Type B pancreatic cell (in vitro differentiated cells): ENCODE results near the gene PEF1. TPM values are rescaled to one million over a fixed set of nuclear protein-coding genes. Genes with fewer than 3 reads are reported as not detected.

Experiments
- DNase-seq: peaks from one replicate; pipeline ENCODE4 v3.0.0; 2021; ENCODE audit warnings: mixed read lengths; ENCODE audit not compliant: unreplicated experiment; ENCODE audit errors: extremely low spot score
- H3K27ac Mint-ChIP-seq: 2 replicates; pipeline ENCODE4 v1.8.0; 2021; ENCODE audit warnings: mild to moderate bottlenecking, mixed read lengths
- H3K27me3 Mint-ChIP-seq: 2 replicates; pipeline ENCODE4 v1.8.0; 2021; ENCODE audit warnings: mixed read lengths
- H3K36me3 Mint-ChIP-seq: 2 replicates; pipeline ENCODE4 v1.8.0; 2021; ENCODE audit warnings: mixed read lengths
- H3K4me1 Mint-ChIP-seq: one replicate; pipeline ENCODE4 v1.8.0; 2021; ENCODE audit warnings: mixed read lengths; ENCODE audit not compliant: unreplicated experiment
- H3K4me3 Mint-ChIP-seq: 2 replicates; pipeline ENCODE4 v1.8.0; 2021; ENCODE audit warnings: mild to moderate bottlenecking, mixed read lengths
- H3K9me3 Mint-ChIP-seq: 2 replicates; pipeline ENCODE4 v1.8.0; 2021; ENCODE audit warnings: mixed read lengths
- CTCF ChIP-seq: fragments of 200-600 bp; sonication (generic); conservative IDR thresholded peaks from 2 replicates; pipeline ENCODE4 v1.5.0; 2021; ENCODE audit warnings: antibody characterized with exemption, mild to moderate bottlenecking
- total RNA-seq: library from RNA; stranded (reverse); gene quantifications from 2 replicates; pipeline ENCODE4 v1.2.1, GENCODE V29; 2021; ENCODE audit warnings: low replicate concordance

PEF1 gene
- total RNA-seq, 1 donor from 2014 or later: 45.2 TPM

DNA sequence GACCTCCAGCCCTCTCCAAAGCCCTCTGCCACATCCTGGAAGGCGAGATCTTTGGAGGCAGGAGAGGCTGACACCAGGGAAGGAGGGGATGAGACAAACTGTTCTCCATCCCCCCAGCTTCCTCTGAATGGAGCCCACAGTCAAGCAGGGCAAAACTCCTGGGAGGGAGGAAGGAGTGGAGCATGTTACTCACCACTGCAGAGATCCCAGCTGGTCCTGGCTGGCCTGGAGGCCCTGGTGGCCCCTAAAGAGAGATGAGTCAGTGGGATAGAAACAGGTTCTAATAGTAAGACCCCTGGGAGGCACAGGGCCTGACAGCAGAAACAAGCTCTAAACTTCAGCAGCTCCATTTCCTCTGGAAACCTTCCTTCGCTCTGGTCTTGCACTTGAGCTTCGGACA lies 14.0 kb upstream of the PEF1 start:
- Mint-ChIP-seq H3K27ac (no peak overlapping the region), H3K4me1 (no peaks in the 10 kb centered on the region), H3K36me3 (no peaks in the 10 kb centered on the region), H3K9me3 (no peaks in the 10 kb centered on the region), H3K4me3 (no peak overlapping the region), H3K27me3 (peaks cover 1% of the 10 kb centered on the region)
- no peak for DNase-seq
- no peak for TF ChIP-seq CTCF

GRCh38 chr1:31657972-31658510 lies 13.4 kb upstream of the PEF1 start:
- Mint-ChIP-seq H3K9me3 (no peaks in the 10 kb centered on the region), H3K4me1 (no peaks in the 10 kb centered on the region), H3K36me3 (no peaks in the 10 kb centered on the region), H3K4me3 (no peak overlapping the region), H3K27me3 (no peaks in the 10 kb centered on the region), H3K27ac (no peak overlapping the region)
- DNase-seq: no peak
- no peak for TF ChIP-seq CTCF

GRCh38 chr1:31657020-31657804 lies 12.5 kb upstream of the PEF1 start:
- Mint-ChIP-seq H3K9me3 (no peaks in the 10 kb centered on the region), H3K4me1 (no peaks in the 10 kb centered on the region), H3K4me3 (no peak overlapping the region)

GRCh38 chr1:31655756-31656155 lies 11.1 kb upstream of the PEF1 start:
- no peak for TF ChIP-seq CTCF
- Mint-ChIP-seq H3K36me3 (no peaks in the 10 kb centered on the region), H3K4me1 (peaks cover 4% of the 10 kb centered on the region), H3K9me3 (no peaks in the 10 kb centered on the region), H3K27me3 (no peaks in the 10 kb centered on the region), H3K27ac (peak overlapping the region; percentile 27), H3K4me3 (no peak overlapping the region)
- DNase-seq: no peak

More at GRCh38 chr1:31657020-31657804, 12.5 kb upstream of the PEF1 start:
- H3K27me3 Mint-ChIP-seq: no peaks in the 10 kb centered on the region
- no peak for TF ChIP-seq CTCF
- no peak for DNase-seq
- no peaks in the 10 kb centered on the region for H3K36me3 Mint-ChIP-seq
- H3K27ac Mint-ChIP-seq: no peak overlapping the region

DNA sequence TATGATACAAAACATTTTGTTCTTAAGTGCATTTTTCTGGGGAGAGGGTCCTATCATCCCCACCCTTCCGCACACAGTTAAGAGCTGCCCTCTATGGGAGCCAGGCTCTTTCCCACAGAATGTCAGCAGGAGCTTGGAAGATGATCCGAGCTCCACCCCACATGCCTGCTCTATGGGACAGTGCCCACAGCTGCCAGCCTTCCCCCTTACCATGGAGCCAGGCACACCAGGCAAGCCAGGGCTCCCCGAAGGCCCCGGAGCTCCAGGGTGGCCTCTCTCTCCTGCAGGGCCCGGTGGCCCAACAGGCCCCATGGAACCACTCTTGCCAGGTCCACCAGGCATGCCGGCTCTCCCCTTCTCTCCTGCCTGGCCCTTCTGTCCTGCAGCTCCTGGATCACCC lies 10.4 kb upstream of the PEF1 start:
- Mint-ChIP-seq H3K4me3 (no peak overlapping the region), H3K36me3 (no peaks in the 10 kb centered on the region), H3K9me3 (no peaks in the 10 kb centered on the region), H3K27me3 (no peaks in the 10 kb centered on the region), H3K4me1 (peaks cover 4% of the 10 kb centered on the region), H3K27ac (peak overlapping the region; percentile 27)
- no peak for DNase-seq
- TF ChIP-seq CTCF: no peak
